Omental fat pad (tissue), 4 donors: ENCODE data around the gene MAJIN. TPM values are rescaled to one million over a fixed set of nuclear protein-coding genes. Genes with fewer than 3 reads are reported as not detected.
"Not testable (repeated sequence)": the region's sequence is repeated elsewhere in the genome, so short reads cannot be mapped to it uniquely, and the experiment has no call there.

Experiments used
- ATAC-seq: fragments of 150-250 bp; one replicate; pipeline ENCODE4 v1.9.1; 2016; ENCODE audit warnings: mild to moderate bottlenecking, moderate library complexity; ENCODE audit not compliant: low FRiP score
- DNase-seq: peaks from one replicate; pipeline ENCODE4 v3.0.0-alpha.2; 2019; ENCODE audit warnings: low spot score
- total RNA-seq, 4 donors: library from RNA; depleted of rRNA; stranded (reverse); fragments of >200 nt; gene quantifications; one replicate each; pipeline ENCODE4 v1.1.0, GENCODE V29; 2016
- TF ChIP-seq, protein P1 (sequence below), 3 donors: fragments of 450-650 bp; IDR thresholded peaks; one replicate each; pipeline ENCODE4 v1.5.1; 2016 to 2017; ENCODE audit warnings: antibody characterized with exemption in 3 of 3, mild to moderate bottlenecking in 3 of 3, moderate library complexity in 2 of 3

MAJIN gene
- total RNA-seq, 4 donors from 2014 or later: not detected

DNA sequence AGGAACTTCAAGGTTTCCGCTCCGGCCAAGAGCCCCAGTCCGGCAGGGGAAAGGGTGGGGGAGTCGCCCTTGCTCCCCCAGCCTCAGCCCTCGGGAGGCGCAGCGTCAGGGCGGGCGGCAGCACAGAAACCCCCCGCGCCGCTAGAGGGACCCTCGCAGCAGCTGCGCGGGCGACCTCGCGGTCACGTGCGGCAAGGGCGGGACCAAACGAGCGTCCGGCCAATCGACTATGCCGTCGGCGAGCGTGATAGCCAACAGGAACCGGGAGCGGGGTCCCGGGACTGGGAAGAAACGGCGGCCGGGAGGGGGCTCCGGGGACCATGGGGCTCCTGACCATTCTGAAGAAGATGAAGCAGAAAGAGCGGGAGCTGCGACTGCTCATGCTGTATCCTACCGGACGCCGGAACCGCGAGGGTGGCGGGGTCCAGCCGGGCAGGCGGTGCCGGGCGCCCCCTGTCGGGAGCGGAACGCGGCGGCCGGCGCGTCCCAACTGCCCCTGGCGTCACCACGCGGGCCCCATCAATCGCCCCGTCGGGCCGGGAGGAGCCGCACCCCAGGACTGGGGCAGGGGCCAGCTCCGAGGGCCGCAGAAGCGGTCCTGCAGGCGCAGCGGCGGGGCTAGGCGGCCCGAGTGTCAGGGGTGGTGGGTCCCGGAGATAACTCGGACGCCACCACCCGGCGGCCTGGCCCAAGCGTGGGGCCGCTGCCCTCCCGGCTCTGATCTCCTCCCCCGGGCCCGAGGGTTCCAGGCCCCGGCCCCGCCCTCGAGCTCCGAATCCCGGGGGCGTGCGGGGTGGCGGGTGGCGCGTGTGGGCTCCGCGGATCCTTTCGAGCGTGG lies 42.2 kb upstream of the MAJIN start, which contains the start of gene ARL2:
Gene ARL2, plus strand, starts transcription at position 273 of the 838 bp plus-strand sequence. Its CDS starts 48 bp downstream, at position 321.
- peak; percentile 55 for DNase-seq
- ATAC-seq: peak; percentile 91
- TF ChIP-seq, protein P1, sequence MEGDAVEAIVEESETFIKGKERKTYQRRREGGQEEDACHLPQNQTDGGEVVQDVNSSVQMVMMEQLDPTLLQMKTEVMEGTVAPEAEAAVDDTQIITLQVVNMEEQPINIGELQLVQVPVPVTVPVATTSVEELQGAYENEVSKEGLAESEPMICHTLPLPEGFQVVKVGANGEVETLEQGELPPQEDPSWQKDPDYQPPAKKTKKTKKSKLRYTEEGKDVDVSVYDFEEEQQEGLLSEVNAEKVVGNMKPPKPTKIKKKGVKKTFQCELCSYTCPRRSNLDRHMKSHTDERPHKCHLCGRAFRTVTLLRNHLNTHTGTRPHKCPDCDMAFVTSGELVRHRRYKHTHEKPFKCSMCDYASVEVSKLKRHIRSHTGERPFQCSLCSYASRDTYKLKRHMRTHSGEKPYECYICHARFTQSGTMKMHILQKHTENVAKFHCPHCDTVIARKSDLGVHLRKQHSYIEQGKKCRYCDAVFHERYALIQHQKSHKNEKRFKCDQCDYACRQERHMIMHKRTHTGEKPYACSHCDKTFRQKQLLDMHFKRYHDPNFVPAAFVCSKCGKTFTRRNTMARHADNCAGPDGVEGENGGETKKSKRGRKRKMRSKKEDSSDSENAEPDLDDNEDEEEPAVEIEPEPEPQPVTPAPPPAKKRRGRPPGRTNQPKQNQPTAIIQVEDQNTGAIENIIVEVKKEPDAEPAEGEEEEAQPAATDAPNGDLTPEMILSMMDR (IDR thresholded peaks at IDR 0.05): peak in 1 of 3 donors; percentile 96

DNA sequence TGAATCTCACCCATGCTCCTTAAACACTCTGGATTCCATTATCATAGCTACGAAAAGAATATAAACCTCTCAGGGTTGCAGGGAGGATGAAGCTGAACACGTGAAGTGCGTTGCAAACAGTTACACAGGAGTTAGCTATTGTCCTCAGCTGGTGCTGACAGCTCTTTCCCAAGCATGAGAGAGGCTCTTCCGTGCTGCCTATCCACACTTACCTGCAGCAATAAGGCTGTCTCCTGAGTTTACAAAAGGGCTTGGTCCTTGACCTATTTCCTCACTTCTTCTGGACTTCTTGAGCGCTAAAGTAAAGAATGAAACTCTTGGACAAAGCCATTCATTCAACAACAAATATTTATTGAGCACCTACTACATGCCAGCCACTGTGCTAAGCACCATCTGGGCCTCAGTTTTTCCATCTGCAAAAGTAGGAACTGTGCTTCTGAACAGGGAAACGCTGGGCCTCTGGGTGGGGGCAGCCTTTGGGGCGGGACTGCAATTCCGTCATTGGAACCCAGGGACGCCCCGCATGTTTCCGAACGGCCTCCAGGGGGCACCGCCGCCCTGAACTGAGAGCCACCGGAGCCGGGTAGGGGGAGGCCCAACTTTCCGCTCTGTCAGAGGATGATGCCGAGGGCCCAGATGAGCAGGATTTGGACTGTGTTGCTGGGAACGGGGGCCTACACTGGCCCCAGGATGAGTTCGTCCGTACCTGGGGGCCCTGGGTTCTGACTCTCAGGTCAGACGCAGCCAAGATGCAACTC lies 41.4 kb upstream of the MAJIN start:
- TF ChIP-seq, protein P1 (IDR thresholded peaks at IDR 0.05): peak in 2 of 3 donors; percentile 16 to 54
- ATAC-seq: peak; percentile 91

DNA sequence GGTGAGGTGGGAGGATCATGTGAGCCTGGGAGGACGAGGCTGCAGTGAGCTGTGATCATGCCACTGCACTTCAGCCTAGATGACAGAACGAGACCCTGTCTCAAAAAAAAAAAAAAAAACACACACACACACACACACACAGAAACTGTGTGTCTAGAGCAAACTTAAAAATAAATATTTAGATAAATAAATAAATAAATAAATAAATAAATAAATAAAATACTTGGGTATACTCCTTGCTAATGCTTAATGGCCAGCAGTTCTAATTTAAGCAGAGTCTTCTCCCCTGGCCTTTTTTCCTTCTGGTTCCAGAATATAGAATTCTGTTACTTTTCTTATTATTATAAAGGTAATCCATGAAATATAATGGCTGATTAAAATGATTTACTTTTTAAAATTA lies 37.0 kb upstream of the MAJIN start:
- DNase-seq: no peak
- TF ChIP-seq, protein P1 (IDR thresholded peaks at IDR 0.05): no peak
- ATAC-seq: no peak

More for the DNA sequence above, 41.4 kb upstream of the MAJIN start:
- peak; percentile 87 for DNase-seq

DNA sequence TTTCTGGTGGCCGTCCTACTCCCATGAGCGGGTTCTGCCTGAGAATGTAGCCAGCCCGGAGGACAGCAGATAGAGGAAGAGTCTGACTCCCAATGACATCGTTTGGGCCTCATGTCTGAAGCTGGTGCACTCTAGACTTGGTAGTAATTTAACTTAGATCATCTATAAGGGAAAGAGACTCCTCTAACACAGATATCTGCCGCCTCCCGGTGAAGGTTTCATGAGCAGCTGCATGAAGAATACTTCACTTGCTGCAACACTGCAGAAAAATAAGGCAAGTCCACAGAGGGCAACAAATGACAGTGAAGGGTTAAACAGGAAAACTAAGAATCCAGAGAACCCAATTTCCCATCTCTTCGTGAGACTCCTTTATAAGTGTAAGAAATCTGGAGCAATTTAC lies 36.1 kb upstream of the MAJIN start:
- DNase-seq (no peak), ATAC-seq (no peak)
- TF ChIP-seq, protein P1 (IDR thresholded peaks at IDR 0.05): no peak

DNA sequence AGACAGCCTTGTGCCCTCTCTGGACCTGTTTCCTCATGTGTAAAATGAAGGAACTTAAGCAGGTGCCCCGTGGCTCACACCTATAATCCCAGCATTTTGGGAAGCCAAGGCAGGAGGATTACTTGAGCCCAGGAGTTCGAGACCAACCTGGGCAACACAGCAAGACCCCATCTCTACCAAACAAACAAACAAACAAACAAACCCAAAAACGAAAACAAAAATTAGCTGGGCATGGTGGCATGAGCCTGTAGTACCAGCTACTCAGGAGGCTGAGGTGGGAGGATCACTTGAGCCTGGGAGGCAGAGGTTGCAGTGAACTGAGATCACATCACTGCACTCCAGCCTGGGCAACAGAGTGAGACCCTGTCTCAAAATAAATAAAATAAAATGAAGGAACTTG lies 32.1 kb upstream of the MAJIN start:
- DNase-seq, ATAC-seq: not testable (repeated sequence)

DNA sequence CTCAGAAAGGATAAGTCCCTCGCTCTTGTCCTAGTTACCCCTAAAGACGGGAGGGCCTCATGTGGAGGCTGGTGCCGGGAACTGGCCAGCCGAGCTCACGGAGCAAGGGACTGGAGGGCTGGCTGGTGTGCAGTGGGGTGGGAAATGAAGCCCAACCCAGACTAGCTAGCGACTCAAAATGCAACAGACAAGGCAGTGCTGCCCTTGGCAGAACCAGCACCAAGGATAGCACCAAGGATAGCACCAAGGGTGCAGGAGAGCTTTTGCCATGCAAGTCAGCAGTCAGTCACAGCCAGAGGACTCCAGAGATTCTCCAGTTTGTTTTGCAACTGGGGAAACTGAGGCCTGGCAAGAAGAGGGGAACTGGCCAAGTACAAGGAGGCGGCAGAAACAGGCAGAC lies 31.4 kb upstream of the MAJIN start:
- DNase-seq: no peak
- no peak for ATAC-seq
- TF ChIP-seq, protein P1 (IDR thresholded peaks at IDR 0.05): no peak

DNA sequence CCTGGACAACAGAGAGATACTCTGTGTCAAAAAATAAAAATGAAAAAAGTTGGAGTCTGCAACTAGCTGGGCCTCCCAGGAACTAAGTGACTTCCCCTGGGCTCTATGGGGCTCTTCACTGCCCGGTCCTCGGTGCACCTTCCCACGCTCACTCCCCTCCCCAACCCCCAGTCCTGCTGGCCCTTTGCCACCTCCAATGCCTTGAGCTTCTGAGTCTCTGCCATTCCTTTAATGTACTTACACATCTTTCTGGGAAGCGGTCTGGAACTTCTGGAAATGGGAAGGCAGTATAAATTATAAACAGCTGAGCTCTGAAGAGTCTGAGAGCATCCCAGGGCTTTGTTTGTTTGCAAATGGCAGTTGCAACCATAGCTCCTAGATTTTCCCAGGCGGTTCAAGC lies 30.8 kb upstream of the MAJIN start:
- no peak for ATAC-seq
- TF ChIP-seq, protein P1 (IDR thresholded peaks at IDR 0.05): no peak
- no peak for DNase-seq
